H7 (cell line): ENCODE data around the gene EPHB1. TPM values are rescaled to one million over a fixed set of nuclear protein-coding genes. Genes with fewer than 3 reads are reported as not detected.

Experiments used
- DNase-seq: peaks from one replicate; pipeline ENCODE4 v3.0.0; 2012
- H3K27me3 ChIP-seq: 2 replicates; pipeline ENCODE4 v1.6.0; 2011; ENCODE audit warnings: mild to moderate bottlenecking, low read length; ENCODE audit not compliant: control insufficient read depth, insufficient read depth
- H3K36me3 ChIP-seq: replicated peaks from 2 replicates; pipeline ENCODE4 v1.5.1; 2011; ENCODE audit warnings: low read length; ENCODE audit not compliant: control insufficient read depth, insufficient read depth
- H3K4me3 ChIP-seq: 2 replicates; pipeline ENCODE4 v1.5.1; 2011; ENCODE audit warnings: low read depth, mild to moderate bottlenecking, control low read depth, low read length, moderate library complexity; ENCODE audit not compliant: insufficient read depth
- total RNA-seq: library from RNA; depleted of rRNA; stranded (reverse); fragments of >200 nt; shearing (Covaris generic); gene quantifications from 2 replicates; pipeline ENCODE4 v1.2.3, GENCODE V29; 2014

EPHB1 gene
- total RNA-seq, 1 experiment from 2014 or later: 3.3 TPM

DNA sequence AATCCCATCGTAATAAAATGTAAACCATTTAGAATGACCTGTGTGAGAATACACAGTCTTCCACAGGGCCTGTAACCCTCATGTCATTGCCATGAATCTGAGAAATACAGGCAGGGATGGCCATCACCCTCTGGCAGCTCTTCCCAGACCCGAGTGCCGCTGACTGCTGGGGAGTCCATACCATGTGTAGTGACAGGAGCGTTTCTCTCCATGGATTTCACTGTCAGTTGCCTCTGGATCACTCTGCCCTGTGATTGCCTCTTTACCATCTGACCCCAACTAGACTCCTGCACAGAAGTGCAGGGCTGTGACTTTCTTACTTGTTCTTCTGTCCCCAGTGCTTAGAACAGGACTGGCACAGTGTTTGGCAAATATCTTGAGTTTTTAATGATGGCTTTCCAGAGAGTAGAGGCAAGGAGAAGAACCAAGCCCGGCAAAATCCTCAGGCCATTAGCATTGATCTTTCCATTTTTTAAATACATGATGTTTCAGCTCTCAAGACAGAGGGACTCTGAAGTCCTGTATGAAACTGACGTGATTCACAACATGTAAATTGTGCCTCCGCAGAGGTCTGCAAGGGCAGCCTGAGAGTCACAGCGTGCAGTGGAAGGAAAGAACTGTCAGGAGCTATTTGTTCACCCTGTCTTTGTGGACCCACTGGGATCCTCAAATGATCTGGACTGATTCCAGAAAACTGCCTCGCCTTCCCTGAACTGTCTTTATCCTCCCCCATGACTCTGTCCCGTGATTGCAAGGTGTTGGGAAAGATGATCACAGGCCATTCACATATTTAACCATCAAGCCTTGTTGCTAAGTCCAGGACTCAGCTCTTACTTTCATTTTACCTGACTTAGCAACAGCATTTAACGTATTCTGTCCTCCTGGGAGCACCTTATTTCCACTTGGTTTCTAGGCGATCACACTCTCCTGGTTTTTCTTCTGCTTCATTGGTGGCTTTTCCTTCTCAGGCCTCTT lies 354.9 kb downstream of the EPHB1 start:
- no peak for DNase-seq
- no peaks in the 10 kb centered on the region for H3K27me3 ChIP-seq
- H3K4me3 ChIP-seq: no peak overlapping the region
- H3K36me3 ChIP-seq: no peaks in the 10 kb centered on the region

DNA sequence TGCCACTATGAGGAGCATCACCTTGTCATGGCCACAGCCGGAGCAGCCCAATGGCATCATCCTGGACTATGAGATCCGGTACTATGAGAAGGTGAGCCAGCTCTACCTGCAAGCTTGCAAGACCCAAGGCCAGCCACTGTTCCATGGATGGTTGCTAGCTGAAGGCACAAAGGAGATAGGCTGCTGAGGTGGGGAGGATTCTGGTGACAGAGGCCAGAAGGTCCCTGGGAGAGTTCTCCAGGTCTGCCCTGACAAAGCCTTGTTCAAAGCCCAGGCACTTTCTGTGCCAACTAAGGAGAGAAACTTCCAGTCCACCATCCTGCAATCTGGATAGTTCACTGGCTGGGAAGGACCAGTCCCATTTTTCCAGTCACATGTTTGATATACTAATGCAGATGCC lies 359.1 kb downstream of the EPHB1 start:
- Histone ChIP-seq H3K27me3 (no peaks in the 10 kb centered on the region), H3K36me3 (no peaks in the 10 kb centered on the region), H3K4me3 (no peak overlapping the region)
- no peak for DNase-seq

DNA sequence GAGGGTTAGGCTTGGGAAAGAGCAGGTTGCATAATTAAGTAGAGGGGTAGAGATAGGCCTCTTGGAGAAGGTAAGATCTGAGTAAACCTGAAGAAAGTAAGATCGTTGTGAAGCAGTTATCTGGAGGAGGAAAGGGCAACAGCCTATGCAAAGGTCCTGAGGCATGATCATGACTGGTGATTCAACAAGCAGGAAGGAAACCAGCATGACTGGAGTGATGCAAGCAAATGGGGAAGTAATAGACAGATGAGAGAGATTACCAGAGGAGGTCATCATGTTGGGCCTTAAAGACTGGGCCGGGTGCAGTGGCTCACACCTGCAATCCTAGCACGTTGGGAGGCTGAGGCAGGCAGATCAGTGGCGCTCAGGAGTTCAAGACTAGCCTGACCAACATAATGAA lies 360.2 kb downstream of the EPHB1 start:
- no peak for DNase-seq
- Histone ChIP-seq H3K4me3 (no peak overlapping the region), H3K36me3 (no peaks in the 10 kb centered on the region), H3K27me3 (no peaks in the 10 kb centered on the region)

GRCh38 chr3:135155791-135156190 lies 360.7 kb downstream of the EPHB1 start:
- no peak for DNase-seq
- Histone ChIP-seq H3K4me3 (no peak overlapping the region), H3K36me3 (no peaks in the 10 kb centered on the region), H3K27me3 (no peaks in the 10 kb centered on the region)

DNA sequence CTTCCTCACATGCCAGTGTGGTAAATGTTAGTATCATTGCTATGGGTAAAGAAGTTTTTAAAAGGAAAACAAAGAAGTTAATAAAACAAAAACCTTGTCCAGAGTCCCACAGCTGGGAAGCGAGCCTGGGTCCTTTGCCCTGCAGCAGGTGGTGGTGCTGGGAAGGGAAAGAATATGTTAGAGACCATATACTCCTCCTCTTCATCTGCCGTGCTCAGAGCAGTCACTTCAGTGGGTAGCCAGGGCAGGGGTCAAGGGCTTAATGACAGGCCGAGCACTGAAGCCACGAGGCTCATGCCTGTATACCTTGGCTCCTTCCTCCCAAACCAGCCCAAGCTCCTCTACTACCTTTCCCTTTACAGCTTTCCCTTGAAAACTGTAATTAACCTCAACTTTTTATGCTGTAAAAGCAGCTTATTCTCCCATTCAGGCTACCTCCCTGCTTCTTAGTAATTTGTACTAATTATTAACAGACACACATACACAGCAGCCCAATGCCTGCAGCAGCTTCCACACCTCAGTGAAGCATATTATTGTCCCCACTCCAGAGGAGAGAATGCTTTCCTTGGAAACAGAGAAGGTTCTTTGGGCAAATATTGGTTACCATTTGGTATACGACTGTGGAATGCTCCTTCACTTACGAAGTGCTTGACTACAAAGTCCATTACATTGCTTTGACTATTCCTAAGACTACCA lies 362.1 kb downstream of the EPHB1 start:
- no peaks in the 10 kb centered on the region for H3K36me3 ChIP-seq
- no peak overlapping the region for H3K4me3 ChIP-seq
- DNase-seq: no peak
- H3K27me3 ChIP-seq: no peaks in the 10 kb centered on the region

DNA sequence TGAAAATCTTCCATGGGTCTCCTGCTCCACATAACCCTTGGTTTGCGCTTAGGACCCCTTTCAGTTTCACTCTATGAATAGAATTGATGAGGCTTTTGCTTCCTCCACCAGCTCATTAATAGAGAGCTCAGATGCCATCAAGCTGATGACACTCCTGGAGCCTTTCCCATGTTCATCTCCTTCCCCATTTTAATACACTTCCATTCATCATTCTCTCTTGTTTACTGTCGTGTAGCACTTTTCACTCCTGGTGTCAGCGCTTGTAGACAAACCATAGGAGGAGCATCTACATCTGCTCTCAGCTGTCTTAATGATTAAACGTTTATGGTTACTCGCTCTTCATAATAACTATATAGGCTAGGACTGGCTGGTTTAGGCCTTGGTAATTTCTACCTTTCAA lies 363.5 kb downstream of the EPHB1 start:
- Histone ChIP-seq H3K36me3 (no peaks in the 10 kb centered on the region), H3K4me3 (no peak overlapping the region), H3K27me3 (no peaks in the 10 kb centered on the region)
- DNase-seq: no peak

DNA sequence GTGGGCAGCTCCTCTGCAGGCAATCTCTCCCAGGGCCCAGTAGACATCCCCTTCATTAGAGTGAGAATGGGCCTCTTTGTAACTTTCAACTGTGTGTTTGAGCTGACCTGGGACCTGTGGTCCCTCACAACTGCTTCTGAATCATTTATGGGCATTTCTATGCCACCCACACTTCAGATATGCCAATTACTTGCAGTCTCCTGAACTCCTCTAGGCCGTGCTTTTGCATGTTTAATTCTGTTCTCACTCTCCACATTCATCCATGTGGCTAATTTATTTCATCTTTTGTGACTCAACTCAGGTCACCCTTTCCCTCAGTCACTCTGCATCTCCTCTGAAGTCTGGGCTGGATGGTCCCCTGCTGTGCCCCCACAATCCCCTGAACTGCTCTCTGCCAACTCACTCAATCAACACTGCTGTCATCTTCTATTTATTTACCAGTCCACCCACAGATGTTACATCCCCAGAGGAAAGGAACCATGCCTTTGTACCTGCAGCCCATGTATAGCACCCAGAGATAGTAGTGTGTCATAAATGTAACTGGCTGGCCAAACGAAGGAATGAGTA lies 364.7 kb downstream of the EPHB1 start:
- H3K36me3 ChIP-seq: no peaks in the 10 kb centered on the region
- no peaks in the 10 kb centered on the region for H3K27me3 ChIP-seq
- DNase-seq: no peak
- H3K4me3 ChIP-seq: no peak overlapping the region

GRCh38 chr3:135161425-135161824 lies 366.4 kb downstream of the EPHB1 start:
- Histone ChIP-seq H3K4me3 (no peak overlapping the region), H3K27me3 (no peaks in the 10 kb centered on the region), H3K36me3 (no peaks in the 10 kb centered on the region)
- DNase-seq: no peak

GRCh38 chr3:135163701-135164100 lies 368.6 kb downstream of the EPHB1 start:
- H3K36me3 ChIP-seq: no peaks in the 10 kb centered on the region
- H3K4me3 ChIP-seq: no peak overlapping the region
- H3K27me3 ChIP-seq: no peaks in the 10 kb centered on the region
- DNase-seq: no peak

GRCh38 chr3:135165260-135165659 lies 370.2 kb downstream of the EPHB1 start:
- Histone ChIP-seq H3K36me3 (no peaks in the 10 kb centered on the region), H3K27me3 (no peaks in the 10 kb centered on the region), H3K4me3 (no peak overlapping the region)
- no peak for DNase-seq

- H3K36me3 ChIP-seq: no peaks in the 10 kb centered on the region
- no peak overlapping the region for H3K4me3 ChIP-seq
- no peaks in the 10 kb centered on the region for H3K27me3 ChIP-seq
- DNase-seq: no peak
Observed at GRCh38 chr3:135166266-135166825, 371.3 kb downstream of the EPHB1 start.

GRCh38 chr3:135168822-135169221 lies 373.8 kb downstream of the EPHB1 start:
- Histone ChIP-seq H3K36me3 (no peaks in the 10 kb centered on the region), H3K4me3 (no peak overlapping the region), H3K27me3 (no peaks in the 10 kb centered on the region)
- no peak for DNase-seq

DNA sequence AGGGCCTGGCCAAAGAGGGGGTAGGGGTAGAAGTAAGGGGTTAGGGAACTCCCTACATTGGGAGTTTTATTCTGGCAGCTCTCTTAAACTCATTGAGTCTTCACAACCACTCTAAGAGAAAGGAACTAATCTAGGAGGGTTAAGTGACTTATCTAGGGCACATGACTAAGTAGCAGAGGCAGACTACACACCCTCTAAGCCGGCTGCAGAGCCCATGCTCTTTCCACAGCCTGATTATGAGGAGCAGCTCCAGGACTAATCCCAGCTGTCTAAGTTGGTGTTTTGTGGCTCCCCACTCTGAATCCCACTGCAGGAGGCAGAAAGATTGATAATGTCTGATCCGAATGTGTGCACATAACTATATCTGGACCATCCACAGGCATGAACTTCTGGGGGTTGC lies 374.6 kb downstream of the EPHB1 start:
- DNase-seq: no peak
- no peaks in the 10 kb centered on the region for H3K36me3 ChIP-seq
- no peak overlapping the region for H3K4me3 ChIP-seq
- no peaks in the 10 kb centered on the region for H3K27me3 ChIP-seq

GRCh38 chr3:135170732-135171131 lies 375.7 kb downstream of the EPHB1 start:
- H3K4me3 ChIP-seq: no peak overlapping the region
- no peaks in the 10 kb centered on the region for H3K27me3 ChIP-seq
- peak; percentile 25 for DNase-seq
- H3K36me3 ChIP-seq: no peaks in the 10 kb centered on the region
